Limb (tissue), 2 donors: ENCODE measurements around the gene YOD1.
A peak's percentile ranks its signal among the peaks of the same experiment; 100 is the strongest.

Experiments used
- DNase-seq, 2 donors: peaks; one replicate each; pipeline ENCODE4 v3.0.0-alpha.2; 2016; ENCODE audit errors: extremely low spot score in 2 of 2

The YOD1 gene

DNA sequence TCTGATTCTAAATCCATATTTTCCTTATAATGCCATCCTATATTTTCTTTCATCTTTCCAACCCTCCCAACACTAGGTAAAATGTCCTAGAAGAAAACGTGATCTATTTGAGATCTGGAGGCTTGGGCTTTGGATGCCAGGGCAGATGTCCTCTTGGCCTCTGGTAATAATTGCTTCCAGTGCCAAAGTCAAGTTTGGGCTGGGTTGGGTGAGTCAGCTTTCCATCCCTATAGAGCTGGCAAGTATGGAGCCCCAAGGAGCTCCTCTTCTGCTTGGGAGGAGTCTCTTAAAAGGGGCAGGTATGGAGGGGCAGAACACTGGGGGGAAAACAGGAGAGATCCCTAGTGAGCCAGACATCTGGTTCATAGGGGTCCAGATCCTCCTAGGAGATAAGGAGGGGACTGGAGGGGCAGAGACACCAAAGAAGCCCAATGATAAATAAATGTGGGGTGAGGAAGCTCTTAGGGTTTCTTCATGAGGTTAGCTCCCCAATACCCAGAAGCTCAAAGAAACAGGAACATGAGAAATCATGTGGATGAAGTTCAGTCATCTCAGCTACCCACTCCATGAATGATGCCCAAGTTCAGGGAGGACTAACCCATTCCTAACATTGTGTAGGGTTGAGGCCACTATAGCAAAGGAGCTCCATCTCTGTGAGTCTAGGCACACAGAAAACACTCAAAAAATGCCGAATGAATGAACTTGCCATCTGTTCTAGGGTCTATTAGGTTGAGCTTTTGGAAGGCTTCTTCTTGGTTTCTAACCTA, 21.9 kb downstream of the YOD1 start:
- no peak for DNase-seq

DNA sequence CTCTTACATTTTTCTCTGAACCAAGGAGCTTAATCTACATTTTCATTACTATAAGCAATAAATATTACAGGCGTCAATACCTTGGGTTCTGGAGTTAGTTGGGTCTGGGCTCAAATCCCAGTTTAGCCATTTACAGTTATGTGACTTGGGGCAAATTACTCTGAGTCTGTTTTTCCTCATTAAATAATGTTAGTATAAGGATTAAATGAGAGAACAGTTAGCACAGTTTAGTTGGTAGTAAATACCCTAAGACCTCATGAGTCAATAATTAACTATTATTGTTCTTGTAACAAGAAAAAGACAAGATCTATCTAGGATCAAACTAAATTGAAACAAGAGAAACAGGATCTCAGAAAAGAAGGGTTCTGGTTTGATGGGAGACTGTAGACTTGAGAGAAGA, 23.1 kb downstream of the YOD1 start:
- no peak for DNase-seq

DNA sequence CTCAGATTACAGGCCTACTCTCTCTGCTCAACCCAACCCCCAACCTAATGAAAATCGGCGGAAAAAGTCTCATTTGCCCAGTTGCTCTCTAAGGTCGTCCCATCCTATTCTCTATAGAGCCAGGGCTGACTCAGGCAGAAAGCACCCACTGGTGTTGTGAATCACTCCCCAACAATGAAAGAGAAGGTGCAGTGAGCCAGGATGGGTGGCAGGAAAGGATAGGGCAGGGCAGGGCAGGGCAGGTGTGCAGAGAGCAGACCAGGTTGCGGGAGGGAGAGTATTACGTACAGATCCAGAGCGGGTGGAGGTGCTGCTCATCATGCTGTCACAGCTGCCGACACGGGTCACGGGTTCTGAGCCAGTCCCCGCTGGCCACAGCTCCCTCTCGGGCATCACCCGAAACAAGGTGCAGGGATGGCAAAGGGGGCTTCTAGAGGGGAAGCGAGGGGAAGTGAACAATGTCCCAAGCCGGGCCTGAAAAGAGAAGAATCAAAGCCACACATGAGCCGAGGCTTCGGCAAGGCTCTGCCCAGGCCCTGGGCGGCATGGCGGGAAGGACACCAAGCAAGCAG, 23.7 kb downstream of the YOD1 start:
- DNase-seq = no peak

DNA sequence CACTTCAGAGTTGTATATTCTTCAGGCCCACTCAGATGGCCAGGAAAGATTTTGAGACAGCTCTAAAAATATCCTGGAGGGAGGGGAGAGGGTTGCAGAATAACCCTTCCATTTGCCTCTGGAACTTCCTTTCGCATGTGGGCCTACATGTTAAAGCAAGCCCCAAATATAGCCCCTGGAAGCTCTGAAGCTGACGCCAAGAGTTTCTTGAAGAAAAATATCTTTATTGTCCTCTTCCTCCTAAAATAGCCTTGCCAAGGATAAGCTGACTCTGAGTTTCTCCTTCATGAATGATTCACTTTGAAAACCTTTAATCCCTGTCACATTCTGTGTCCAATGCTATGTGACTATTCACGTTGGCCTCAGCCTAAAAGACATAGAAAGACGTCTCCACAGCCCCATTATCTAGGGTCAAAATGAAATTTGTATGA, 24.9 kb downstream of the YOD1 start:
- DNase-seq = peak in 1 of 2 donors; percentile 35

DNA sequence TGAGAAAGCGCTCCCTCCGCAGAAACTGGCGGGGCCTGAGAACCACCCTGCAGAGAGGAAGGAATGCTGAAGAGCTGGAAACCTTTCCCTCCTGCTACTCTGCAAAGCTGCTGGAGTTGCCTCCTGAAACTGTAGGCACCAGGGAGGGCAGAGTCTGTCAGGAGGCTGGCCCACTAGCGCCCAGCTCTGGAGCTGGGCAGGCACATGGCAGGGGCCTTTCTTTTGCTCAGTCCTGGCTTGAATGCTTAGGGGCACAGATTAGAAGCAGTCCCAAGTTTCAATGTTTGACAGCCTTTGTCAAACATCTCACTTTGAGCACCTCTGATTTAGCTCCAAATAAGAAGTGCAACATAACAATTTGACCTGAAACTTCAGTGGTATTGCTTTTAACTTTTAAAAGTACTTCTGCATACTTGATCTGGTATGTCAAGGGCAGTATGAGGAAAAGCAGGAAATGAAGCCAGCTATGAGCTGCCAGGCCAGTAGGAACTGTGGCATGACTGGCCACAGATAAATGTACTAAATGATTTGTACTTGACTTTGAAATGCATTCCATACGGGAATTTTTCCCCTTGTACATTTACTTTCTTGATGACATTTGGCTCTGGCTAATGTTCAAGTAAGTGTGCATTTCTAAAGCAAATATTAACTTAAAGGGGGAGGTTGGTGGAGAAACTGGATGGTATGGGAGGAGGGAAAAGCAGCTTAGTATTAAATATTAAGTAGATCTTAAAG, 25.7 kb downstream of the YOD1 start:
- DNase-seq = no peak

DNA sequence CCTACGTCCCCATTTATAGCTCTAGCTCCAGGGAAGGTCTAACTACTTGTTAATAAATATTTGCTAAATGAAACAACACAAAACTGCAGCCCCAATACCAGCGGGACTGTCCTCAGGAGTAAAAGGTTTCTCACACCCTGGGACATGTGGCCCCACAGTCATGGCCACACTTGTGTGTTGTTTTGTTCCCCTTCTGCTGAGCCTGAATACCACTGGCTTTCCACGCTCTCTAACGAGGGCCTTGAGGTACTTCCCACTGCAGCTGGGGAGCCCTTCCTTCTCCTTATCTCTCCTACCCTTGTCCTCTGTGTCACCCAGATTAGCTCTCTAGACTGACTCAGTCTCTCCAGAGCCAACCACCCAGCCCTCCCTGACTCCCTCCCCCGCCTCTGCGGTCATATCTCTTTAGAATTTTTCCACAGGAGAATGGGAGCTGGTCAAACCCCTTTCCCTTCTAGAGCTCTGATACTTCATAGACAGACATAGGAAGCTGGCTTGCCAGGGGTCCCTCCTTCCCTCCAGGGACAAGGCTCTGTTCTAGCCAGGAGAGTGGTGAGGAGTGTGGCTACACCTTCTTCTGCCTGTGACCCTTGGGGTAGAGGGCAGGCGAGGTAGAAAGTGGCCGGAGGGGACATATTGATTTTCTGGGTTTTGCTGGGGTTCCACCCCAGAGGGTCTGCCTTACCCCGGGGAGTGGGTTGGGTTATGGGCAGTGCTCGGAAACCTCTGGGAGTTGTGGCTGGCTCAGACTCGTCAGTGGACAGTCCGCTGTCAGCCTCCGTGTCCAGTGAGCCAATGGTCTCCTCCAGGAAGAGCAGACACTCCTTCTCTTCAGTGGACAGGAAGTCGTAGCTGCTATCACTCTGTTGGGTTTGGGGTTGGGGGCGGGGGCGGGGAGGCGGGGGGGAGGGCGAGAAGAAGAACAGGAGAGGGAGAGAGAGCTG, 26.5 kb downstream of the YOD1 start:
- no peak for DNase-seq

DNA sequence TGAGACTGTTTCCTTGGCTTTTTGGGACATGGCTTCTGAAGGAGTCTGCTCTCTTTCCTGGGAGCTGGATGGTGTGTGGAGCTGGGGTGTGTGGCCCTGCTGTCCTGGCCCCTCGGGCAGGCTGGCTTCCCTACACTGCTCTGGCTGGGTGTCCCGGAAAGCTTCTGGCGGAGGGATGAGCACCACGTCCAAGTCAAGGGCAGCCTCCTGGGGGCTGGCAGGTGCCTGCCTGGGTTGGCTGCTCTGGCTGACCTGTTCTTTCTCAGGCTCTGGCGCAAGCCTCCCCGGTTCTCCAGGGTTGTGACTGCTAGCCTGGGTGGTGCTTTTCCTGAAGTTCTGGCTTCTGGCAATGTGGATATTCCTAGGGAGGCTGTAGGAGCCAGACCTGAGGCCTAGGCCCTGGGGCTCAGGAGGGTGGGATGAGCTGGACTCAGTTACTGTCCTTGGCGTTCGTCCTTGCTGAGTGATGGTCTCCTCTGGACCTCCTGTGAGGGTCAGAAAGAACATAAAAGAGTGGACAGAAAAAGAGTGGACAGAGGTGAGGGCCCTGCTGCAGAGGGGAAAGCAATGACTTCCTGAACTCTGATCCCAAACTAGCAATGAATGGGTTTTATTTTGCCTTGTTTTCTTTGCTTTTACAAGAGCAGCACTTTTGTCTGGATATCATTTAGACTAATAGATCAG, 27.9 kb downstream of the YOD1 start:
- DNase-seq = no peak

DNA sequence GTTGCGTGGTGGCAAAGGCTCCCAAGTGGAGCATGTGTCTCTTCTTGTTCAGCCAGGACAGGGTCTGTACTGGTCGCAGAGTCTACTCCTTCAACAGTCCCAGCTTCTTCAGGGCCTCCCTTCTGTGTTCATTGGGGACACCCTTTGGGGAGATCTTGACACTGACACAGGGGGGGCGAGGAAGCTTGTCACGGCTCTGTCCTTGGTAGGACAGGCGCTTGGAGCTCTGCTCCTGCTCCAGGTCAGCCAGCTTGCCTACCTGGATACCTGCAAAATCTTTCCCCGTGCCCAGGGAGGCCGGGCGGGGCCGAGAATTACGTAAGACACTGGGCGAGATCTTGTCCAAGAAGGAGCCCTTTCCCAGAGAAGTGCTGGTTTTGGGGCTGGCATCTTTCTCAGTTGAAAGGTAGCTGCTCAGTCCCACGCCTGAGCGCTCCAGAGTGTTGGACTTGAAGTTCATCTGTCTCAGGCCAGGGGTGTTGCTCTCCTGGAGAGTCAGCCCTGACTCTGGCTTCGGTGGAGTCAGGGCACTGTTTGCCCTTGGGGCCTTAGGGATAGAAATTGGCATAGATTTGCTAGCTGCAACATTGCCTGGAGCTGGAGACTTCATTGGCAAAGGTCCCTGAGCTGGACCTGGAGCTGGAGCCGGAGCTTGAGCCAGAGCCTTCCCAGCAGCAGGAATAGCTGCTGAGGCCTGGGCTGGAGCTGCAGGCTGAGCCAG, 29.0 kb downstream of the YOD1 start:
- DNase-seq = no peak

DNA sequence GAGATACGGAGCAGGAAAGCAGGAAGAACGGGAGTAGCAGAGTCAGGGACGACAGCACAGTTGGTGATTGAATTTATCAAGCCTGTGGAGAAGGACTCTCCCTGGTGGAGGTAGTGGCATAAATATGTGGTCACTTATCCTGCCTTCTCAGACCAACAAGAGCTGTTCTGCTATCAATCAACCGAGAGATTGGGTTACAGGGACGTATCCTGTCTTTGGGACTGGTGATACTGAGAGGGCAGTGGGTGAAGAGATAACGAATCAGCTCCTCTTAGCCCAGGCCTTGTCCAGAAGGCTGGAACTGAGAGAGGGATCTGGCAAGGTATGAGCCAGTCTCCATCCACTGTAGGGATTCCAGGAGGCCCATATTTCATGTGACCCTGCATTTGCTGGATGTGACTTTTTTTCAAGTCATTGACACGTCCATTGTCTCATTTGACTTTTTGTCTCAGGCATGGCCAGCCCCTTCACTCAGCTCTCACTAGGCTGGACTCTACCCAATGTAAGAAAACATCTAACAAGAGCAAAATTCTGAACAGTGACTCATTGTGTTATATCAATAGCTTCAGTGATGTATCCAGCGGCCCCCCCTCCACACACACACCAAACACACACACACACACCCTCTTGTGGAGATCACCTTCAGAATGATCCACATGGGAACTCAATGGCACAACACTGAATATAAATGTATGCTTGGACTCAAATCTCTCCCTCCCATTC, 29.7 kb downstream of the YOD1 start:
- DNase-seq = no peak

DNA sequence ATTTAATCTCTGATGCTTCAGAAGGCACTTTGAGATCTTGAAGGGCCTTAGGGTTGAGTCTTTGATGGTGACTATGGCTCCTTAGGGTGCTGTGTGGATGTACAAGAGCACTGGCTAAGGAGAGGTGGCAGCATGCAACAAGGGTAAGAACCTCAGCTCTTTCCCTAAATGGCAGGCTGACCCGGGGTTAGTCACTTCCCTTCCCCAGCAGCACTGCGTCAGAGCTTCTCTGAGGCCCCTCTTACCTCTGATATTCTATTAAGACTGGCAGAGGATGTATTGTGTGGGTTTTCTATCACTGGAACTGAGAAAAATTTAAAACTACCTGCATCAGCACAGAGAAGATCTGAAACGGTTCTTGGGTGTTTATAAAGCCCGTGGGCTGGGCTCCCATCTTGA, 30.3 kb downstream of the YOD1 start:
- DNase-seq = no peak

DNA sequence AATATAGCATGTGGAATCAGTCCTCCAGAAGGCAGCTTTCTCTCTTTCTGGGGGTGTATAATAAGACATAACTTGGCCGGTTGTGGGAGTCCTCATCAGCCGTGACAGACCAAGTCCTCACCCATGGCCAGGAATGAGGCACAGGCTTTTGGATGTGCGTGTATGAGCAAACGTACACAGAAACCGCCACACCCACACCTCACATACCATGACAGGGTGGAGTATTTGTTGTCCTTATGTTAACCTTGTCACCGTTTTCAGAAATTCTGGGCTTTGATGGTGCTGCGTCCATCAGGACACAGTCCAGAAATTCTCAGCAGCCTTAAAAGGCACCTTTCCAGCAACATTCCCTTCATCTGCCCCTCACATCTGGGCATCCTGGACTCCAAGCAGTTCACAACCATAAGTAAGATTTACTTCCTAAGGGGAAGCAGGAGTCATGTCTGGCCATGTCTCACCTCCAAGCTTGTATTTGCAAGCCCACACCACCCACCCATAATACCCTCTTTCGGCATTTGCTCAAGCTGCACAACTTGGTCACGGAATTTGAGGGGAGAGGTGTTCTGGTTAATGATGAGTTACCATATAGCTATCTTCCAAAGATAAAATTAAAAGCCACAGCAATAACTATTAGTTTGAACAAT, 30.8 kb downstream of the YOD1 start:
- DNase-seq = no peak

DNA sequence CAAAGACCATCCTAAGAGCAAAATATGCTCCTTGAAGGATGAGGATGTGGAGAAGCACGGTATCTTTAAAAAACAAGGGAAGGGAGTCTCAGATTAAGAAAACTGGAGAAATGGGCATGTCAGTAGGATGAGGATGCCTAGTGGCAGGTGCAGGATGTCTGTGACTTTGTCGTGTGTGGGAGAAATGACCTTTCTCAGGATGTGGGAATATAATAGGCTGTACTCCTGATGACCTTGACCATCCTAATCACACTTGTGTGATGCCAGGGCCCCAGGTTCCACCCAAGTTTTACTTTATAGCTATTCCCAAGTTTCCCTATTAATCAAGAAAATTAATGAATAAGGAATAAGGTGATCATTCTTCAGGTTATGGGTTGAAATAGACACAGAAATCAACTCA, 31.3 kb downstream of the YOD1 start:
- no peak for DNase-seq

DNA sequence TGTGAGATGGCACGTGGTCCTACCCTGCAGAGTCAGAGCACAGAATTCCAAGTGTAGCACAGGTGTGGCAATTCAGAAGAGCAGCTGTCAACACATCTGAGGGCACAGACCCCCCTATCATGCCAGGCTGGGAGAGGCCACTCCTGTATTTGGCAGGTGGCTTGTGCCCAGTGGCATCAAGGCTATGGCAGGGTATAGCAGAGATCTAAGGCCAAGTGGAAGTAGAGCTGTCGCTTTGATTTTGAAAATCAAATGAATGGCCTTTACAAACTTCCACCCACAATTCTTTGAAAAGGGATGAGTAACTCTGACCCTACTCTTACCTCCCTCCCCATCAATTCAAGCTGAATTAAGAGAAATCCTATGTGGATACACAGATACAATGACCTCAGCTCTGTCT, 31.8 kb downstream of the YOD1 start:
- no peak for DNase-seq

DNA sequence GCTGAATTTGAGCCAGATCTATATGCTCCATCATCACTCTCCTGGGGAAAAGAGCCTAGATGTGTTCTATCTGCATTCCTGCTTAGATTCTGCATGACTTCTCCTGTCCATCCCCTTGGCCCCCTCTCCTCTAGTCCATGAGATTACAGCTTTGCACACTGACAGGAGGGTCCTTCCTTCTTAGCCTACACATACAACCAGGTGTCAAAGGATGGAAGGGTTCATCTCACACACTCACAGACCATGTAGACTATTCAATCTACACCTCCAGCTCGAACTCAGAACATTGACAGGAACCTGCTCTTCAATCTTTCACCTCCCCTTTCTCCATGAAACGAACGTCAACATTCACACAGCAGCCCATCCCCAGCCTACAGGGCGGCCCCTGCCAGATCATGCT, 32.3 kb downstream of the YOD1 start:
- no peak for DNase-seq

DNA sequence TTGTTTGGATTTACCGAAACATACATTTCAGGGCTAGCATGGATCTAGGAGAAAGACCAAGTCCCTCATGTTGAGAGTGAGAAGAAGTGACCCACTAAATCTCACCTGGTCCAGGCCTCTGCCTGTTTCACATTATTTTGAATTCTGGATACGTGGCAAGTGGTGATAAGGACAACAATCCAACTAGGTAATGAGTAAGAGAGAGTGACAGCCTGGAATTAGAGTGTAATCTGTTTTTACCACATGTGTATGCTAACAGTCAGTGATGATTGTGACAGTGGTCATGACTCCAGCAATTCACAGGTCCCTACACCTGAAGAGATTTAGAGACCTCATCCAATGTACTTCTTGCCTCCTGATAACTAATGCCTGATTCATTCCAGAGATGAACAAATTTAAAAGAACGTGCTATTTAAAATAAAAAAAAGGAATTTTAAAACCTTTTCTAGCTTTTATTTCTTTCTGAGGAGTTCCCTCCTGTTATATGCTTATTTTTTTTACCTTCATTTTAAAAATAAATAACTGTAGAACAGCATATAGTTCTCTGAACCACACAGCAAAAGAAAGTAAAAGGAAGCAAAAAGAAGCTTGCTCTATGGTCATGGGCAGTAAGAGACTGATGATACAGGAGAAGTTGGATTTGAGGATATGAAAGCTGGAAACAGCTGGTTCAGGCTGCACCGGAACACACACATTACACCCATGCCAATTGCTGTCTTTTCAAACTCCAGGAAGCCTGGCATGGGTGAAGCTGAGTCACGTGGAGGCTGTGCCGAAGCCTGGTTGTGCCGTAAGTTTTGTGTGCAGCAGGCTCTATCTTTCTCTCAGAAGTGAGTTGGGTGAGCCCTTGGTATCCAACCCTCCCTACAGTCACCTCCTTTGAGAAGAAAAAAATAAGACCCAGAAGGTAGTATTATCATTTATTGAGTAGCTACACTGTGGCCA, 33.1 kb downstream of the YOD1 start:
- no peak for DNase-seq

DNA sequence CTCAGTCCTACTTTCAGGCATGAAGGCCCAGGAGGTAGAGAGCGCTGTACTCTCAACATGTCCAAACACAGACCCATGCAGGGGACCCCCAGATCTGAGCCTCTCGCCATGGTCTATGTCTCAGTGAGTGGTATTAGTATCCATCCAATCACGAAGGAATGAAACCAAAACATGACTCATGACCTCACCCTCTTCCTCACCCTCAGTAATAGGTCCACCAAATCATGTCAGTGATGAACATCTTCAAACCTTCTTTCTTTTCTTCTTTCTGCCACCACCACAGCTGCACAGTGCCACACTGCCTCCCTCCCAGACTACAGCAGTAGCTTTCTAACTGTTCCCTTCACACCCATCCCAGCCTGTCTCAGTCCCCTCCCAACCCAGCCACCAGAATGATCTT, 35.2 kb downstream of the YOD1 start:
- DNase-seq = no peak

DNA sequence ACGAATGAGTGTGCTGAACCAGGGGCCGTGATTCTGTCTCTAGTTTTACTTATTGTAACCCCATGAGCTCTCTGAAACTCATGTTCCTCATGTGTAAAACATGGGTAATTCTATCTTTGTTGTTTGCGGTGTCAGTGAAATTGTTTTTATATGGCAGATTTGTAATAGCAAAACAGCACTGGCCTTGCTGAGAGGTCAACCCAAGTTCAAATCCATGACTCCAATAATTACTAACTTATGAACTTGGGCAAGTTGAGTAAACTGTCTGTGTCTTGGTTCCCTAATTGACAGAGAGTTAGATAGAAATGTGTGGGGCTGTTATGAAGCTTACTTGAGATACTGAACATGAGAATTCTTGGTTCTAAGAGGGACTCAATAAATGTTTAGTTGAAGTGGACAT, 36.3 kb downstream of the YOD1 start:
- DNase-seq = no peak
